G401 (cell line): Measurements from ENCODE around the gene NUMA1. TPM values are rescaled to one million over a fixed set of nuclear protein-coding genes. Genes with fewer than 3 reads are reported as not detected.

ENCODE experiments used
- DNase-seq: peaks from one replicate; pipeline ENCODE4 v3.0.0-alpha.2; 2015; ENCODE audit warnings: low spot score
- in situ Hi-C: cut with HindIII; loops from 2 replicates; pipeline ENCODE4 v1.10.0; 2016; ENCODE audit warnings: low sequenced_read_pairs, mixed read lengths
- total RNA-seq: library from RNA; depleted of rRNA; stranded (reverse); fragments of >200 nt; shearing (Covaris generic); gene quantifications from 2 replicates; pipeline ENCODE4 v1.2.3, GENCODE V29; 2014

Gene NUMA1
- total RNA-seq, 1 experiment from 2014 or later: 128 TPM

- no peak for DNase-seq
- in situ Hi-C loops: no loop called here
These were observed 73.8 kb downstream of the NUMA1 start for GRCh38 chr11:72006309-72007088.

- no peak for DNase-seq
- in situ Hi-C loops: no loop called here
These were observed 74.7 kb downstream of the NUMA1 start for GRCh38 chr11:72005347-72006260.

- in situ Hi-C loops: no loop called here
- no peak for DNase-seq
These were observed 75.6 kb downstream of the NUMA1 start for GRCh38 chr11:72004515-72005346.

GRCh38 chr11:72003776-72004171 is 76.6 kb downstream of the NUMA1 start:
- no peak for DNase-seq
- in situ Hi-C loops: no loop called here

GRCh38 chr11:72002841-72003775 is 77.2 kb downstream of the NUMA1 start:
- DNase-seq: no peak
- in situ Hi-C loops: no loop called here

GRCh38 chr11:72001834-72002591 is 78.3 kb downstream of the NUMA1 start:
- in situ Hi-C loops: no loop called here
- no peak for DNase-seq

- in situ Hi-C loops: no loop called here
- no peak for DNase-seq
These were observed 79.1 kb downstream of the NUMA1 start for GRCh38 chr11:72001285-72001684.

GRCh38 chr11:72000202-72000867 is 80.0 kb downstream of the NUMA1 start:
- DNase-seq: no peak
- in situ Hi-C loops: no loop called here

- DNase-seq: no peak
- in situ Hi-C loops: no loop called here
These were observed 80.5 kb downstream of the NUMA1 start for GRCh38 chr11:71999798-72000197.

GRCh38 chr11:71999362-71999761 is 81.0 kb downstream of the NUMA1 start:
- in situ Hi-C loops: no loop called here
- no peak for DNase-seq

- DNase-seq: no peak
- in situ Hi-C loops: no loop called here
These were observed 81.6 kb downstream of the NUMA1 start, which contains the start of gene IL18BP for GRCh38 chr11:71998649-71999310. IL18BP (plus strand) TSS chr11:71998909; CDS start chr11:71999985, 1,076 bp downstream.

- in situ Hi-C loops: no loop called here
- no peak for DNase-seq
These were observed 82.3 kb downstream of the NUMA1 start for GRCh38 chr11:71998061-71998460.

- DNase-seq: no peak
- in situ Hi-C loops: no loop called here
These were observed 82.7 kb downstream of the NUMA1 start for GRCh38 chr11:71997594-71997993.

GRCh38 chr11:71996946-71997345 is 83.4 kb downstream of the NUMA1 start:
- DNase-seq: no peak
- in situ Hi-C loops: no loop called here

- no peak for DNase-seq
- in situ Hi-C loops: no loop called here
These were observed 83.8 kb downstream of the NUMA1 start for GRCh38 chr11:71996517-71996916.

- in situ Hi-C loops: no loop called here
- no peak for DNase-seq
These were observed 84.5 kb downstream of the NUMA1 start for GRCh38 chr11:71995726-71996291.
